Activated naive CD4-positive, alpha-beta T cell treated with anti-CD3 and anti-CD28 coated beads, Interleukin-2, amount 50 U/mL, for 72 hours (primary cell): ENCODE results near the gene NCBP3. TPM values are rescaled to one million over a fixed set of nuclear protein-coding genes. Genes with fewer than 3 reads are reported as not detected.

ENCODE experiments used
- ATAC-seq, 2 donors: fragments of 150-1000 bp; cut with Tn5 transposase; 2 replicates each; pipeline ENCODE4 v1.10.0; 2021; ENCODE audit warnings: mild to moderate bottlenecking in 2 of 2, moderate library complexity in 2 of 2
- DNase-seq, 2 donors: peaks; one replicate each; pipeline ENCODE4 v3.0.0; 2021 to 2022; ENCODE audit warnings: low spot score in 2 of 2
- H3K27ac Mint-ChIP-seq, 2 donors: one replicate each; pipeline ENCODE4 v1.8.0; 2022; ENCODE audit warnings: mild to moderate bottlenecking in 2 of 2, mixed read lengths in 2 of 2
- H3K36me3 Mint-ChIP-seq, 2 donors: one replicate each; pipeline ENCODE4 v1.8.0; 2022; ENCODE audit warnings: mixed read lengths in 2 of 2
- H3K9me3 Mint-ChIP-seq, 2 donors: one replicate each; pipeline ENCODE4 v1.8.0; 2022; ENCODE audit warnings: mixed read lengths in 2 of 2
- total RNA-seq, 2 donors: library from RNA; stranded (reverse); gene quantifications; one replicate each; pipeline ENCODE4 v1.2.3, GENCODE V29; 2022

Gene NCBP3
- total RNA-seq, 2 donors from 2014 or later: 35.4 to 44.4 TPM

GRCh38 chr17:3809135-3809534 is 36.9 kb downstream of the NCBP3 start:
- Mint-ChIP-seq H3K36me3 (peaks cover 15 to 19% of the 10 kb centered on the region in 2 donors), H3K27ac (no peak overlapping the region)
- peak in 1 of 2 donors; percentile 19 for ATAC-seq

GRCh38 chr17:3808701-3809100 is 37.3 kb downstream of the NCBP3 start:
- H3K27ac Mint-ChIP-seq: peak overlapping the region; percentile 33 to 65
- peaks cover 15 to 19% of the 10 kb centered on the region in 2 donors for H3K36me3 Mint-ChIP-seq
- no peak for ATAC-seq
- H3K9me3 Mint-ChIP-seq: no peaks in the 10 kb centered on the region
- DNase-seq: no peak

More at GRCh38 chr17:3809135-3809534, 36.9 kb downstream of the NCBP3 start:
- no peaks in the 10 kb centered on the region for H3K9me3 Mint-ChIP-seq
- DNase-seq: no peak

DNA sequence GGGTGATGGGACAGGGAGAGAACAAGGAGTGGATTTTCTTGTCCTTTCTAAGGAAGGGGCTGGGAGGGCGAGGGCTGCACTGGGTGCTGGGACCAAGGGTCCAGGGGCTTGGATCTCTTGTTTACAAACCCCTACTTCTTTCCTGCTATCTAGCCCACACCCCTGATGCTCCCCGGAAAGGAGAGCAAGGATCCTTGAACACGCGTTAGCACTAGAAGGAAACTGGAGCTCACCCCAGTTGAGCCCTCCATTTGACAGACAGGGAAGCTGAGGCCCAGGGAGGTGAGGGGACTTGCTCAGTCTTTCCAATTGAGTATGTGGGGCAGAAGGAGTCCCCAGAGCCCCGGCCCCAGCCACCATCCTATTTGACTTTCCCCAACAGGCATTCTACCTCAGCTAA is 40.5 kb downstream of the NCBP3 start:
- no peaks in the 10 kb centered on the region for H3K9me3 Mint-ChIP-seq
- no peak for DNase-seq
- no peak for ATAC-seq
- H3K36me3 Mint-ChIP-seq: peaks cover 12 to 15% of the 10 kb centered on the region in 2 donors
- peak overlapping the region in 1 of 2 donors; percentile 93 for H3K27ac Mint-ChIP-seq

DNA sequence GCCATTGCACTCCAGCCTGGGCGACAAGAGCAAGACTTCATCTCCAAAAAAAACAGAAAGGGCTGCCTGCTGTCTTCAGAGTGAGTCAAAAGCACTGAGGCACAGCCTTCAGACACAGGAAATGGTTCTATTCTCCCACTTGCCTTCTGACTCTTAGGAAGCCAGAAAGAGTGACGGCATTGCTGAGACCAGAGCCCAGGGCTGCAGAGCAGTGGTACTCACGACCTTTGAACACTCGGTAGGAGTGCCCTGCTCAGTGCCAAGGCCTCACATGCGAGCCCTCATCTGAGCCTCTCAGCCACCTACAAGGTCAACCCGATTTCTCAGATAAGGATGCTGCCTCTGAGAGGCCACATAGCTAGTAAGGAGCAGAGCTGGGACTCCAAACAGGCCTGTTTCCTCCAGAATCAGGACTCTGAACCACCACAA is 41.5 kb downstream of the NCBP3 start:
- no peaks in the 10 kb centered on the region for H3K9me3 Mint-ChIP-seq
- peak in 1 of 2 donors; percentile 26 for DNase-seq
- peak; percentile 95 to 96 for ATAC-seq
- H3K27ac Mint-ChIP-seq: peak overlapping the region; percentile 64 to 93
- peaks cover 7 to 8% of the 10 kb centered on the region in 2 donors for H3K36me3 Mint-ChIP-seq

GRCh38 chr17:3803308-3803640 is 42.8 kb downstream of the NCBP3 start:
- Mint-ChIP-seq H3K36me3 (peaks cover 5 to 6% of the 10 kb centered on the region in 2 donors), H3K27ac (peak overlapping the region; percentile 59 to 85), H3K9me3 (no peaks in the 10 kb centered on the region)
- ATAC-seq: no peak
- no peak for DNase-seq

DNA sequence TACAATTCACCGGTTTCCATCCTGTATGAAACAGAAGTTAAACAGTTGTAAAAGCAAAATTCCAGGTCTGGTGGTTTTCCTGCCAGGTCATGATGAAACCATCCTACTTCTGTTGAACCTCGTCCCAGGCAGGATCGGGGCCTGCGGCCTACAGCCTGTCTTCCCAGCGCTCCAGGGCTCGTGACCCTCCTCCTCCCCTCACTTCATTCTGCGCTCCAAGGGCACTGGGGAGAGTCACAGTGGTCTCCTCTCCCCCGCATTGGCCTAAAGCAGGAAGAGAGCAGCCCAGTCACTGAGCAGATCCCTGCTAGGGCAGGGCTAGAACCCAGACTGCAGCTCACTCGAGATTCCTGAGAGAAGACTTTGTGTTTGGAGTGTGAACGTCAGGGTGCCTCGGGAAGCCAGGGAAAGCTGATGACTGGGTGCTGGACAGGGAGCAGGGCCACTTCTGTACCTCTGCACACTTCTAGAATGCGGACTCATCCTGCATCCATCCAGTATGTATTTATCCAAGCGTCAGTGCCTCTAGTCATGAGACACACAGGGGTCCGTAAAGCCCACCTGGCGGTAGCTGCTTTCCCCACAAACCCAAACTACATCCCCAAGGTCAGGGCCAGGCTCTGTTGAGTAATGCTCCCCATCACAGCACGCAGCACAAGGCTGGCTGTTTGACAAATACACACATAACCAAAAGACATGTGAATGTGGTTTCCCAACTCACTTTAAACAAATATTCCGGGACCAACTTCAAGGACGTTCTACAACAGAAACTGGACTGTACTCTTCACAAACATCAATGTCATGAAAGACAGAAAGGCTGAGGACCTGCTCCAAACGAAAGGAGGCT is 43.4 kb downstream of the NCBP3 start:
- Mint-ChIP-seq H3K9me3 (no peaks in the 10 kb centered on the region), H3K36me3 (peaks cover 0 to 6% of the 10 kb centered on the region in 2 donors), H3K27ac (peak overlapping the region; percentile 44 to 59)
- no peak for DNase-seq
- ATAC-seq: no peak

DNA sequence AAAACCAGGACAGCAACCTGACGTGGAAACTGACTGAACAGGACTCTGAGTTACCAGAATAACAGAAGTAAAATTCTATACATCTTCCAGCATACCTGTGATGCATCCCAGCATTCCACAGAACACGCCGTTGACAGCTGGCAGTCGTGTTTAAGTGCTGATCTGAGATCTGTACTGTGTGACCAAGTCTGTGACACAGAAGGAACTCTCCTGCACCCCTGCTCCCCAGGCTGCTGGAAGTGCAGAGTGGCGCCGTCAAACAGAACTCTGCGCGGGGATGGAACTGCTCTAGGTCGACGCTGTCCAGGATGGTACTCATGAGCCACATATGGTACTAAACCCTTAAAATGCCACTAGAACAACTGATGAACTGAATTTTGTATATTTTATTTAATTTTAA is 44.3 kb downstream of the NCBP3 start:
- peaks cover 0 to 2% of the 10 kb centered on the region in 2 donors for H3K36me3 Mint-ChIP-seq
- DNase-seq: no peak
- no peak overlapping the region for H3K27ac Mint-ChIP-seq
- no peaks in the 10 kb centered on the region for H3K9me3 Mint-ChIP-seq
- no peak for ATAC-seq

GRCh38 chr17:3801347-3801746 is 44.7 kb downstream of the NCBP3 start:
- DNase-seq (no peak), ATAC-seq (no peak)
- Mint-ChIP-seq H3K27ac (no peak overlapping the region), H3K36me3 (no peaks in the 10 kb centered on the region), H3K9me3 (no peaks in the 10 kb centered on the region)

- no peaks in the 10 kb centered on the region for H3K36me3 Mint-ChIP-seq
- ATAC-seq: no peak
- H3K27ac Mint-ChIP-seq: peak within 1 kb of the TSS; percentile 52 to 56
- H3K9me3 Mint-ChIP-seq: no peaks in the 10 kb centered on the region
- no peak for DNase-seq
Observed at GRCh38 chr17:3800362-3801271, 45.4 kb downstream of the NCBP3 start, which contains the start of gene ITGAE. Gene ITGAE (minus strand): TSS chr17:3801188. CDS start chr17:3801144, 44 bp downstream.

- H3K27ac Mint-ChIP-seq: peak overlapping the region in 1 of 2 donors; percentile 36
- no peaks in the 10 kb centered on the region for H3K9me3 Mint-ChIP-seq
- DNase-seq: no peak
- no peak for ATAC-seq
- H3K36me3 Mint-ChIP-seq: no peaks in the 10 kb centered on the region
Observed at GRCh38 chr17:3799181-3799945, 46.7 kb downstream of the NCBP3 start.

DNA sequence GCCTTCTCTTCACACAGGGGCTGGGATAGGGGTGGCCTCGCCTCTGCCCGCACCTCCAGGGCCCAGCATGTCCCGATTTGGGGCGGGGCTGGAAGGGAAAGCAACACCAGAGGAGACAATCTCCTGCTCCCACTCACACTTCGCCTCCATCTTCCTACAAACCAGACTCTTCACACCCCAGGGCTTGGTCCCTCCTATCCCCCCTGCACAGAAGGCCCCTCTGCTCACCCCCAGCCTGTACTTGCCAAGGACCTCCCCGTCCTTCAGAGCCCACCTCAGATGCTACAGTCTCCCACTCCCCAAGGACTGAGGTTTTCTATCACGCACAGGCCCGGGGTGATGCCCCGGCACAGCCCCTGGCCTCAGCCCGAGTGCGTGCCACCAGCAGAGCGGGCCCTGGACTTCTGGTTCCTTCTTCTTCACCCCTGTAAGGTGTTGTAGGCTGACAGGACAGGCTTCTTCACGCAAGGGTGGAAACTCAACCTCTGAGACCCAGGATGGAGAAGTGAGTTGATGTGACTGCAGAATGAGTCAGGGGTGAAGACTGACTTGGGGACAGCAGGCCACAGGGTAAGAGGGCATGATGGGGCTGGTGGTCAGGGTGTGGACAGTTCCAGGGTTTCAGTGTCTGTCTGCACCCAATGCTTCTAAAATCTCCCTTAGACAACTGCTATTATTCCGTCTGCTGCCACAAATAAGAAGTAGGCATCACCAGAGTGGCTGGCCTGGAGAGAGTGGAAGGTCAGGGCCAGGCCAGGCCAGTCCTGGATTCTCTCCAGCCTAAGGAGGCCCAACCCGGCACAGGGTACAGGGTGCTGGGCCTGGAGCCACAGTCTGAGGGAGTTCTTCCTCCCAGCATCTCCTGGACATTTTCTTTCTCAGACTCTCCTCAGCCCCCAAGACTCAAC is 47.5 kb downstream of the NCBP3 start:
- Mint-ChIP-seq H3K27ac (peak overlapping the region in 1 of 2 donors; percentile 37), H3K9me3 (no peaks in the 10 kb centered on the region), H3K36me3 (no peaks in the 10 kb centered on the region)
- DNase-seq (no peak), ATAC-seq (peak in 1 of 2 donors; percentile 46)

GRCh38 chr17:3796822-3797170 is 49.2 kb downstream of the NCBP3 start:
- H3K36me3 Mint-ChIP-seq: no peaks in the 10 kb centered on the region
- no peak overlapping the region for H3K27ac Mint-ChIP-seq
- ATAC-seq (peak; percentile 6 to 10), DNase-seq (no peak)
- H3K9me3 Mint-ChIP-seq: no peaks in the 10 kb centered on the region

DNA sequence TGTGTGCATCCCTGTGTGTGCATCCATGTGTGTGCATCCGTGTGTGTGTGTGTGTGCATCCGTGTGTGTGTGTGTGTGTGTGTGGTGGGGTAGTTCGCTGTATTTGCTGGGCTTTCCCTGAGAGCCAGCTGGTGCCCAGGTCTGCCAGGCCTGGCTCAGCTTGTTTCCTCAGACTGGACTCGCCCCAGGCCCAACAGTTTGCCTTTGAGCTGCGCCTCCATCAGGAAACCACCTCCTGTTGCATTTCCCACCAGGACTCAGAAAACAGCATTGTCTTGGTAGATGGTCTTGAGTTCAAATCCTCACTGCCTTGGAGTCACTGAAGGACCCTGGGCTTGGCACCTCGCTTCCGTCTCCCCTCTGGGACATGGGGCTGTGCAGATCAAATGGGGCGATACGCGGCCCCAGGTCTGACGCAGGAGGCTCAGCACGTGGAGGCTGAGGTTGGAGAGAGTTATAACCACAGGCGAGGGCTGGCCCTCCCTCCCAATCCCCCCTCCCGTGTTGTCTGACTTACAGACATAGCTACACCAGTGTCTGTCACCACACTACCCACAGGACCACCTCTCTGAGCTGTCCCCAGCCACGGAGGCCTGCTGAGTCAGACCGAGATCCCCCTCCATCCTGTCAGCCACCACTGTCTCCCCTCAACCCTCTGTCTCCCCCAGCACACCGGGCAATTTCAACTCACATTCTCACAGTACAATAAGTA is 49.8 kb downstream of the NCBP3 start:
- Mint-ChIP-seq H3K36me3 (no peaks in the 10 kb centered on the region), H3K9me3 (no peaks in the 10 kb centered on the region), H3K27ac (peak overlapping the region in 1 of 2 donors; percentile 31)
- DNase-seq (peak; percentile 65 to 67), ATAC-seq (peak; percentile 75 to 85)

GRCh38 chr17:3795390-3796102 is 50.5 kb downstream of the NCBP3 start:
- peak overlapping the region; percentile 50 to 77 for H3K27ac Mint-ChIP-seq
- no peaks in the 10 kb centered on the region for H3K36me3 Mint-ChIP-seq
- DNase-seq: no peak
- no peaks in the 10 kb centered on the region for H3K9me3 Mint-ChIP-seq
- ATAC-seq: no peak
